Measurements from ENCODE around the gene VASH2.
"Not testable (repeated sequence)": the region's sequence is repeated elsewhere in the genome, so short reads cannot be mapped to it uniquely, and the experiment has no call there.

Gene VASH2

DNA sequence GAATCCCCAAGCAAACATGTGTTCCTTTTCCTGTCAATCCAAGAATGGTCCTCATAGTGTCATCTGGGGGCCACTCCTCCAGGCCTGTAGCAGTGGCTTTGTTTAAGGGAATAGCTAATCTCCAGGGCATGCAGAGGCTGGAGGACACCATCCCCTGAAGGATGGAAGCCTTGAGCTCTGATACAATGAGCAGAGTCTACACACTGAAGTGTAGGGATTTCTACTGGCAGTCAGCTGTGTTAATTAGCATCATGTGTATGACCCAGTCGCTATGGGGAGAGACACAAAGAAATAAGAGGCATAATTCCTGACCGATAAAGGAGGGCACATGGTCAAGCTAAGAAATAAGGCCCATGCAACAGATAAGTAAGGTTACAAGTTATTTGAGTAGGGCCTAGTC, 36.2 kb downstream of the VASH2 start:
- Histone ChIP-seq H3K27me3 (ENCODE audit: insufficient read depth, low read depth, severe bottlenecking) (no peaks in the 10 kb centered on the region), H3K4me3 (ENCODE audit: low read depth, low read length) (no peak overlapping the region), H3K9me3 (ENCODE audit: severe bottlenecking) (no peaks in the 10 kb centered on the region), H3K27ac (no peak overlapping the region), H3K36me3 (peaks cover 2% of the 10 kb centered on the region)
- TF ChIP-seq CTCF (IDR thresholded peaks at IDR 0.05; ENCODE audit: low read depth, low read length), result no peak
- no peak for DNase-seq

- Histone ChIP-seq H3K9me3 (ENCODE audit: severe bottlenecking) (no peaks in the 10 kb centered on the region), H3K36me3 (peaks cover 8% of the 10 kb centered on the region), H3K27me3 (ENCODE audit: insufficient read depth, low read depth, severe bottlenecking) (no peaks in the 10 kb centered on the region), H3K27ac (no peak overlapping the region), H3K4me3 (ENCODE audit: low read depth, low read length) (no peak overlapping the region)
- DNase-seq, result no peak
- TF ChIP-seq CTCF (IDR thresholded peaks at IDR 0.05; ENCODE audit: low read depth, low read length), result no peak
These were observed 37.5 kb downstream of the VASH2 start for GRCh38 chr1:212987702-212988322.

DNA sequence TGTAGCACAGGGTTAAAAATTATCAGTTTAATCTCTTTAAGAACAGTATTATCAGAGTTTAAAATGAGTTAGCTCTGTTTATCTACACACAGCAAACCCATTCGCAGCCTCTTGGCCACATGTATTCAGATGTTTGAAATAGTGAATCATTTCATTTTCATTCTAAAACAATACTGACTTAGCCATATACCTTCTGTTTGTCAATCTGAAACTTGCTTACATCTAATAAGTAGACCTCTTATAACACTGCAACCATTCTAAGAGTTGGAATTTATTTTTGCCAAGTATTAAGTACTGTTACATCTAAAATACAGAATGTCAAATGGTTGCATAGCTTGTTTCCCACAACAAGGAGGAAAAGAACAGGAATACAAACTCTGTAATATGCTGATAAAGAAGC, 39.9 kb downstream of the VASH2 start:
- no peaks in the 10 kb centered on the region for H3K9me3 ChIP-seq (ENCODE audit: severe bottlenecking)
- H3K36me3 ChIP-seq, result peaks cover 16% of the 10 kb centered on the region
- no peak overlapping the region for H3K4me3 ChIP-seq (ENCODE audit: low read depth, low read length)
- no peaks in the 10 kb centered on the region for H3K27me3 ChIP-seq (ENCODE audit: insufficient read depth, low read depth, severe bottlenecking)
- H3K27ac ChIP-seq, result no peak overlapping the region
- no peak for TF ChIP-seq CTCF (IDR thresholded peaks at IDR 0.05; ENCODE audit: low read depth, low read length)
- no peak for DNase-seq

- not testable (repeated sequence) for H3K4me3 ChIP-seq (ENCODE audit: low read depth, low read length); DNase-seq
- peaks cover 28% of the 10 kb centered on the region for H3K36me3 ChIP-seq
These were observed 43.6 kb downstream of the VASH2 start for GRCh38 chr1:212993960-212994359.

DNA sequence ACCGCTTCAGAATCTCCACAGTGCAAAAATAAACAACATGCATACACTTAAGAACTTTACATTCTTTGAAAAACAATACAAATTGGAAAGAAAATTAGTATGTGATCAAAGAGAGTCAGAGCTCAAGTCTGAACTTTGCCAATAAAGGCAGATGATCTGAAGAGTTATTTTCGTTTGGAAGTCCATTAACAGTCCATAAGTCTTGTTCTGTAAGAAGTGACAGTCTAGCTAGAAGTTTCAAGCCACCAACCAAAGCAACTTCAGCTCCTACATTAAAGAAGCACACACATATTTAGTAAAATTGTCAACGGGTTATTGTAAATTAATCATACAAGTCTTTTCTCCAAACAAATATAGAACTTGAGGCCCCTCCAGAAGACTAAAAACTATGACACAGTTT, 44.6 kb downstream of the VASH2 start:
- Histone ChIP-seq H3K27ac (no peak overlapping the region), H3K36me3 (peaks cover 33% of the 10 kb centered on the region)
- DNase-seq, result no peak

More at GRCh38 chr1:212993960-212994359, 43.6 kb downstream of the VASH2 start:
- not testable (repeated sequence) for H3K27me3 ChIP-seq (ENCODE audit: insufficient read depth, low read depth, severe bottlenecking); H3K9me3 ChIP-seq (ENCODE audit: severe bottlenecking); H3K27ac ChIP-seq

GRCh38 chr1:213003256-213003655, 52.9 kb downstream of the VASH2 start:
- Histone ChIP-seq H3K27me3 (ENCODE audit: insufficient read depth, low read depth, severe bottlenecking) (no peaks in the 10 kb centered on the region), H3K9me3 (ENCODE audit: severe bottlenecking) (no peaks in the 10 kb centered on the region), H3K36me3 (peaks cover 39% of the 10 kb centered on the region), H3K4me3 (ENCODE audit: low read depth, low read length) (no peak overlapping the region), H3K27ac (no peak overlapping the region)
- TF ChIP-seq CTCF (IDR thresholded peaks at IDR 0.05; ENCODE audit: low read depth, low read length), result no peak
- no peak for DNase-seq

More for the DNA sequence above, 44.6 kb downstream of the VASH2 start:
- Histone ChIP-seq H3K4me3 (ENCODE audit: low read depth, low read length) (no peak overlapping the region), H3K9me3 (ENCODE audit: severe bottlenecking) (no peaks in the 10 kb centered on the region), H3K27me3 (ENCODE audit: insufficient read depth, low read depth, severe bottlenecking) (no peaks in the 10 kb centered on the region)
- no peak for TF ChIP-seq CTCF (IDR thresholded peaks at IDR 0.05; ENCODE audit: low read depth, low read length)
